ENCODE results near the gene GLMP.

- TF ChIP-seq CTCF (IDR thresholded peaks at IDR 0.05; ENCODE audit: insufficient read depth, low read depth, low read length) (no peak), EZH2 (IDR thresholded peaks at IDR 0.05; ENCODE audit: insufficient read depth, low read length) (no peak)
Observed at GRCh38 chr1:156308078-156308477, 12.6 kb upstream of the GLMP start.

Measured in astrocyte (in vitro differentiated cells and primary cell).